GM12874 (cell line): ENCODE data around the gene PTPRN2.

Experiments
- TF ChIP-seq, protein P1 (sequence below): IDR thresholded peaks from 2 replicates; pipeline ENCODE4 v1.5.1; 2011; ENCODE audit warnings: low read depth, mild to moderate bottlenecking, control low read depth, low read length, moderate library complexity; ENCODE audit not compliant: insufficient read depth

Gene PTPRN2

GRCh38 chr7:158042156-158042880, 545.3 kb downstream of the PTPRN2 start:
- TF ChIP-seq, protein P1, sequence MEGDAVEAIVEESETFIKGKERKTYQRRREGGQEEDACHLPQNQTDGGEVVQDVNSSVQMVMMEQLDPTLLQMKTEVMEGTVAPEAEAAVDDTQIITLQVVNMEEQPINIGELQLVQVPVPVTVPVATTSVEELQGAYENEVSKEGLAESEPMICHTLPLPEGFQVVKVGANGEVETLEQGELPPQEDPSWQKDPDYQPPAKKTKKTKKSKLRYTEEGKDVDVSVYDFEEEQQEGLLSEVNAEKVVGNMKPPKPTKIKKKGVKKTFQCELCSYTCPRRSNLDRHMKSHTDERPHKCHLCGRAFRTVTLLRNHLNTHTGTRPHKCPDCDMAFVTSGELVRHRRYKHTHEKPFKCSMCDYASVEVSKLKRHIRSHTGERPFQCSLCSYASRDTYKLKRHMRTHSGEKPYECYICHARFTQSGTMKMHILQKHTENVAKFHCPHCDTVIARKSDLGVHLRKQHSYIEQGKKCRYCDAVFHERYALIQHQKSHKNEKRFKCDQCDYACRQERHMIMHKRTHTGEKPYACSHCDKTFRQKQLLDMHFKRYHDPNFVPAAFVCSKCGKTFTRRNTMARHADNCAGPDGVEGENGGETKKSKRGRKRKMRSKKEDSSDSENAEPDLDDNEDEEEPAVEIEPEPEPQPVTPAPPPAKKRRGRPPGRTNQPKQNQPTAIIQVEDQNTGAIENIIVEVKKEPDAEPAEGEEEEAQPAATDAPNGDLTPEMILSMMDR, result no peak

DNA sequence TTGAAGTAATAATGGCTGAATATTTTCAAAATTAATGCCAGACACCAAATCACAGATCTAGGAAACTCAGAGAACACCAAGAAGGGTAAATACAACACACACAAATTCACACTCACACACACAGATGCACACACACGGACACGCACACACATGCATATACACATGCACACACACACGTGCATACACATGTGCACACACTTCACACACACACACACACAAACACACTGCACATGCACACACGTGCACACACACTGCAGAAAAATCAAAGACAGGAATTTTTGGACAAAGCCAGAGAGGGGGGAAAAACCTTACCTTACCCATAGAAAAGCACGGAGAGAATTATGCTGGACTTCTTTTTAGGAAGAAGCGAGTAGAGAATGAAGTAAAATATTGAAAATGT, 547.4 kb downstream of the PTPRN2 start:
- TF ChIP-seq, protein P1, result no peak

DNA sequence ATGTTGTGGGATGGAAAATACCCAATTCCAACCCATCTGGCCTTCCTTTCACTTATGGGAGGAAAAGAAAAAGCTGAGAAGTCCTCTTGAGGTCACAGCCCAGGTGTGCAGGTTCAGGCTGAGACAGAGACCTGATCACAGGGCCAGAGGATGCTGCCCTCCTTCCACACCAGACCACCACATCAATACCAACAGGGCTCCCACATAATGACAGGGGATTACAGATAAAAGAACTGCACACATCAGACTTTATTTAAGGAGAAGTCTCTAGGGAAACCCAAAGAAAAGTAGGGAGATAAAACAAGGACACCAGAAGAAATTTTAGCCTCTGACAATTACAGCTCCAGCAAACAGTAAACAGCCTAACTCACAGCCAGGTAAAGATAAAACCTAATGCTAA, 548.4 kb downstream of the PTPRN2 start:
- TF ChIP-seq, protein P1, result no peak

DNA sequence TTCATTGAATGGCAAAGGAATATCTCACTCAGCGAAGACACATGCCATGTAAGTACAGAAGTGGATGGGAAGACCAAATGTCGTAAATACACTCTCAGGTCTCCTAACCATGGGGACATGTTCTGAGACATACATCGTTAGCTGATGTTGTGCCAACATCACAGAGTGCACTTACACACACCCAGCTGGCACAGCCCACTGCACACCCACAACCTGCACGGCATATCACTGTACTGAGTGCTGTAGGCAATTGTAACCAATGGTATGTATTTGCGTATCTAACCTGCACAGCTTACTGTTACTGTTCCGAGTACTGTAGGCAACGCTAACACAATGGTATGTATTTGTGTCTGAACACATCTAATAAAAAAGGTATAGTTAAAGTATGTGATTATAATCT, 550.4 kb downstream of the PTPRN2 start:
- TF ChIP-seq, protein P1, result no peak

DNA sequence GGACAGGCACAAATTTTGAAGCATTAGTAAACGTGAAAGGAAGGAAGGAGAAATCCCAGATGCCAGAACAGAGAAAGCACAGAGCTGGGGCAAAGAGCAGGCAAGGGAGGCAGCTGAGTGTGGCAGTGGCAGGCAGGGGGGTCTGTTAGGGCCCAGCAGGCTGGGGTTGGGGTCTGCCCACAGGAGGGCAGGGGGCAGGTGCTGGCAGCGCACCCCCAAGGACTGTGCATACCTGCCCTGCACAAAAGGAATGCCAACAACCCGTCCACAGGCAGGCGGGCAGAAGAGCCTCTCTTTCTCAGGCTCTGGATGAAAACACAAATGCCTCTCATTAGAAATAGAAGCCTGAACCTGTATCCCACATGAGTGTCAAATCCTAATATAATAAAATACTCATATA, 552.3 kb downstream of the PTPRN2 start:
- TF ChIP-seq, protein P1, result no peak

DNA sequence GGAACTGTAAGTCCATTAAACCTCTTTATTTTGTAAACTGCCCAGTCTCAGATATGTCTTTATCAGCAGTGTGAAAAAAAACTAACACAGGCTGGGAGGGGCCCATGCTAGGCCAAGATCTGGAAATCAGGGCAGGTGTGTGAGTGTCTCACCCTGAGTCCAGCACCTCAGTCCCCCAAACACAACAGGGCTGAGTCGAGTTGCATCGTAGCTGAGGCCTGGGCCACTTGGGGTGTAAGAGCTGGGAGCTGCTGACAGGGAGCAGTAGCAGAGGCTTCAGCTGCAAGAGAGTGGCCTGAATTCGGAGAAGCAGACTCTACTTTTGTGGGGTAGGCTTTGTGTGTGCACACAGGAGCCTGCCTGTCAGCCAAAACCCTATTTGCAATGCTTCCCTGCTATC, 553.1 kb downstream of the PTPRN2 start:
- TF ChIP-seq, protein P1, result no peak

GRCh38 chr7:158033196-158033595, 554.4 kb downstream of the PTPRN2 start:
- TF ChIP-seq, protein P1, result no peak
